GM23338 (cell line): Measurements from ENCODE around the gene DESI1. TPM values are rescaled to one million over a fixed set of nuclear protein-coding genes. Genes with fewer than 3 reads are reported as not detected.

Experiments
- ATAC-seq: fragments of 200-7000 bp; cut with Tn5 transposase; 3 replicates; pipeline ENCODE4 v1.9.1; 2020
- DNase-seq: peaks from one replicate; pipeline ENCODE4 v3.0.0-alpha.2; 2015; ENCODE audit warnings: low spot score
- H2AFZ ChIP-seq: fragments of 200-600 bp; sonication (generic); 2 replicates; pipeline ENCODE4 v1.8.0; 2016; ENCODE audit warnings: antibody characterized with exemption, mild to moderate bottlenecking, moderate library complexity
- H3F3A ChIP-seq: fragments of 200-600 bp; sonication (generic); replicated peaks from 2 replicates; pipeline ENCODE4 v1.8.0; 2017; ENCODE audit warnings: antibody characterized with exemption, mixed run types, low read depth
- H3K27ac ChIP-seq: fragments of 200-600 bp; sonication (generic); 2 replicates; pipeline ENCODE4 v1.6.1; 2016; ENCODE audit warnings: low read depth
- H3K27me3 ChIP-seq: fragments of 200-600 bp; sonication (generic); 2 replicates; pipeline ENCODE4 v1.8.0; 2016; ENCODE audit warnings: mild to moderate bottlenecking, mixed run types, moderate library complexity; ENCODE audit not compliant: insufficient read depth
- H3K36me3 ChIP-seq: fragments of 200-600 bp; sonication (generic); 2 replicates; pipeline ENCODE4 v1.8.0; 2016; ENCODE audit warnings: mild to moderate bottlenecking; ENCODE audit not compliant: insufficient read depth
- H3K4me1 ChIP-seq: fragments of 200-600 bp; sonication (generic); 2 replicates; pipeline ENCODE4 v1.8.0; 2016; ENCODE audit warnings: mild to moderate bottlenecking, moderate library complexity; ENCODE audit not compliant: insufficient read depth
- H3K4me2 ChIP-seq: fragments of 200-600 bp; sonication (generic); 2 replicates; pipeline ENCODE4 v1.7.1; 2017; ENCODE audit warnings: mixed run types
- H3K4me3 ChIP-seq: fragments of 200-600 bp; sonication (generic); 2 replicates; pipeline ENCODE4 v1.6.1; 2016; ENCODE audit warnings: mixed run types
- H3K79me2 ChIP-seq: fragments of 200-600 bp; sonication (generic); replicated peaks from 2 replicates; pipeline ENCODE4 v1.8.0; 2017; ENCODE audit warnings: mild to moderate bottlenecking; ENCODE audit not compliant: insufficient read depth
- H3K9me2 ChIP-seq: fragments of 200-600 bp; sonication (generic); 2 replicates; pipeline ENCODE4 v1.8.0; 2017; ENCODE audit not compliant: insufficient read depth
- H4K20me1 ChIP-seq: fragments of 200-600 bp; sonication (generic); replicated peaks from 2 replicates; pipeline ENCODE4 v1.8.0; 2017; ENCODE audit warnings: mild to moderate bottlenecking; ENCODE audit not compliant: insufficient read depth
- H3K27ac Mint-ChIP-seq: 2 replicates; pipeline ENCODE4 v1.8.0; 2020; ENCODE audit warnings: inconsistent platforms, mild to moderate bottlenecking, moderate library complexity, mixed read lengths
- H3K27me3 Mint-ChIP-seq: 3 replicates; pipeline ENCODE4 v1.8.0; 2022; ENCODE audit warnings: low read depth, mild to moderate bottlenecking, moderate library complexity, mixed read lengths, inconsistent platforms; ENCODE audit not compliant: insufficient read depth, poor library complexity
- H3K36me3 Mint-ChIP-seq: 3 replicates; pipeline ENCODE4 v1.8.0; 2021; ENCODE audit warnings: low read depth, mild to moderate bottlenecking, inconsistent platforms, moderate library complexity, mixed read lengths
- H3K4me1 Mint-ChIP-seq: 3 replicates; pipeline ENCODE4 v1.8.0; 2020; ENCODE audit warnings: mild to moderate bottlenecking, inconsistent platforms, mixed read lengths
- H3K4me3 Mint-ChIP-seq: 3 replicates; pipeline ENCODE4 v1.8.0; 2021; ENCODE audit warnings: moderate library complexity, mild to moderate bottlenecking, inconsistent platforms, mixed read lengths
- H3K9me3 Mint-ChIP-seq: 3 replicates; pipeline ENCODE4 v1.8.0; 2020; ENCODE audit warnings: moderate library complexity, mild to moderate bottlenecking, inconsistent platforms, mixed read lengths
- CREB1 ChIP-seq: fragments of 250-450 bp; sonication (Bioruptor Pico); IDR thresholded peaks from 2 replicates; pipeline ENCODE4 v1.5.0; 2020; ENCODE audit warnings: low read depth, mild to moderate bottlenecking, moderate library complexity
- EZH2phosphoT487 ChIP-seq: fragments of 200-600 bp; sonication (generic); IDR thresholded peaks from one replicate; pipeline ENCODE4 v1.8.1; 2018; ENCODE audit warnings: antibody characterized with exemption; ENCODE audit not compliant: unreplicated experiment
- JUNB ChIP-seq: IDR thresholded peaks from one replicate; pipeline ENCODE4 v1.6.1; 2016; ENCODE audit warnings: antibody characterized with exemption; ENCODE audit not compliant: unreplicated experiment
- NANOG ChIP-seq: IDR thresholded peaks from 2 replicates; pipeline ENCODE4 v1.6.1; 2016; ENCODE audit warnings: antibody characterized with exemption, borderline replicate concordance
- STAT1 ChIP-seq: IDR thresholded peaks from one replicate; pipeline ENCODE4 v1.6.1; 2016; ENCODE audit warnings: antibody characterized with exemption; ENCODE audit not compliant: unreplicated experiment
- ZNF114 ChIP-seq: fragments of 250-450 bp; sonication (Bioruptor Pico); IDR thresholded peaks from 2 replicates; pipeline ENCODE4 v1.5.0; 2020; ENCODE audit warnings: mild to moderate bottlenecking, moderate library complexity
- ZNF331 ChIP-seq: fragments of 250-450 bp; sonication (Bioruptor Pico); IDR thresholded peaks from 2 replicates; pipeline ENCODE4 v1.5.0; 2020; ENCODE audit warnings: low read depth, mild to moderate bottlenecking, moderate library complexity
- polyA plus RNA-seq: library from polyadenylated mRNA; unstranded; fragments of >200 nt; fragmentation: Nextera tagmentation; extraction: Ambion mirVana; gene quantifications from 2 replicates; pipeline ENCODE4 v1.2.1, GENCODE V29; 2016
- total RNA-seq: library from RNA; depleted of rRNA; stranded (reverse); fragments of >200 nt; shearing (Covaris generic); gene quantifications from 2 replicates; pipeline ENCODE4 v1.2.3, GENCODE V29; 2014
- TF ChIP-seq, protein P1 (sequence below): fragments of 250-450 bp; sonication (Bioruptor Pico); IDR thresholded peaks from 2 replicates; pipeline ENCODE4 v1.5.0; 2020; ENCODE audit warnings: mild to moderate bottlenecking, moderate library complexity
- TF ChIP-seq, protein P2 (sequence below): IDR thresholded peaks from one replicate; pipeline ENCODE4 v1.6.1; 2018; ENCODE audit warnings: antibody characterized with exemption; ENCODE audit not compliant: unreplicated experiment
- TF ChIP-seq, protein P3 (sequence below), 2 experiments: fragments of 200-600 bp in 1 of 2; sonication (generic) in 1 of 2; conservative IDR thresholded peaks; 2 replicates each; pipeline versions ENCODE4 v1.5.1 to v1.6.1; 2016 to 2017; ENCODE audit warnings: antibody characterized with exemption in 2 of 2, low read depth in 2 of 2, mild to moderate bottlenecking in 2 of 2, moderate library complexity in 1 of 2

The DESI1 gene
- total and polyA plus RNA-seq, 2 experiments from 2014 or later, result 33.7 to 53.8 TPM

DNA sequence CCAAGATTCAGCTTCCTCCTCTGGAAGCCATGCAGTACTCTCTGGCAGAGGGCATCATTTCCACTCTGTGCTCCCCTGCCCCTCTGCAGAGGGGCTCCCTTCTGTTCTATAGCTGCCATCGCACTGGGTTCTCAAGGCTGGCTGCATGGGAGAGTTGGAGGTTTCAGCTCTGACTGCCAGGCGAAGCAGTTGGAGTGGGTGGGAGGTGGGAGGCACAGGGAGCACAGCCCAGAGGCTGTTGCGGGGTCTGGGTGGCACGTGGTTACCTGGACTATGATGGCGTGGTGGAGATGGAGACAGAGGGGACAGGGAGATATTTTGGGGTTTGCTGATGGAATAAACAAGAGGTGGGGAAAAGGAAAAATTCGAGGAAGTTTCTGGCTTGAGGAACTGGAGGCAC, 36.0 kb downstream of the DESI1 start (continued):
- TF ChIP-seq, protein P1, sequence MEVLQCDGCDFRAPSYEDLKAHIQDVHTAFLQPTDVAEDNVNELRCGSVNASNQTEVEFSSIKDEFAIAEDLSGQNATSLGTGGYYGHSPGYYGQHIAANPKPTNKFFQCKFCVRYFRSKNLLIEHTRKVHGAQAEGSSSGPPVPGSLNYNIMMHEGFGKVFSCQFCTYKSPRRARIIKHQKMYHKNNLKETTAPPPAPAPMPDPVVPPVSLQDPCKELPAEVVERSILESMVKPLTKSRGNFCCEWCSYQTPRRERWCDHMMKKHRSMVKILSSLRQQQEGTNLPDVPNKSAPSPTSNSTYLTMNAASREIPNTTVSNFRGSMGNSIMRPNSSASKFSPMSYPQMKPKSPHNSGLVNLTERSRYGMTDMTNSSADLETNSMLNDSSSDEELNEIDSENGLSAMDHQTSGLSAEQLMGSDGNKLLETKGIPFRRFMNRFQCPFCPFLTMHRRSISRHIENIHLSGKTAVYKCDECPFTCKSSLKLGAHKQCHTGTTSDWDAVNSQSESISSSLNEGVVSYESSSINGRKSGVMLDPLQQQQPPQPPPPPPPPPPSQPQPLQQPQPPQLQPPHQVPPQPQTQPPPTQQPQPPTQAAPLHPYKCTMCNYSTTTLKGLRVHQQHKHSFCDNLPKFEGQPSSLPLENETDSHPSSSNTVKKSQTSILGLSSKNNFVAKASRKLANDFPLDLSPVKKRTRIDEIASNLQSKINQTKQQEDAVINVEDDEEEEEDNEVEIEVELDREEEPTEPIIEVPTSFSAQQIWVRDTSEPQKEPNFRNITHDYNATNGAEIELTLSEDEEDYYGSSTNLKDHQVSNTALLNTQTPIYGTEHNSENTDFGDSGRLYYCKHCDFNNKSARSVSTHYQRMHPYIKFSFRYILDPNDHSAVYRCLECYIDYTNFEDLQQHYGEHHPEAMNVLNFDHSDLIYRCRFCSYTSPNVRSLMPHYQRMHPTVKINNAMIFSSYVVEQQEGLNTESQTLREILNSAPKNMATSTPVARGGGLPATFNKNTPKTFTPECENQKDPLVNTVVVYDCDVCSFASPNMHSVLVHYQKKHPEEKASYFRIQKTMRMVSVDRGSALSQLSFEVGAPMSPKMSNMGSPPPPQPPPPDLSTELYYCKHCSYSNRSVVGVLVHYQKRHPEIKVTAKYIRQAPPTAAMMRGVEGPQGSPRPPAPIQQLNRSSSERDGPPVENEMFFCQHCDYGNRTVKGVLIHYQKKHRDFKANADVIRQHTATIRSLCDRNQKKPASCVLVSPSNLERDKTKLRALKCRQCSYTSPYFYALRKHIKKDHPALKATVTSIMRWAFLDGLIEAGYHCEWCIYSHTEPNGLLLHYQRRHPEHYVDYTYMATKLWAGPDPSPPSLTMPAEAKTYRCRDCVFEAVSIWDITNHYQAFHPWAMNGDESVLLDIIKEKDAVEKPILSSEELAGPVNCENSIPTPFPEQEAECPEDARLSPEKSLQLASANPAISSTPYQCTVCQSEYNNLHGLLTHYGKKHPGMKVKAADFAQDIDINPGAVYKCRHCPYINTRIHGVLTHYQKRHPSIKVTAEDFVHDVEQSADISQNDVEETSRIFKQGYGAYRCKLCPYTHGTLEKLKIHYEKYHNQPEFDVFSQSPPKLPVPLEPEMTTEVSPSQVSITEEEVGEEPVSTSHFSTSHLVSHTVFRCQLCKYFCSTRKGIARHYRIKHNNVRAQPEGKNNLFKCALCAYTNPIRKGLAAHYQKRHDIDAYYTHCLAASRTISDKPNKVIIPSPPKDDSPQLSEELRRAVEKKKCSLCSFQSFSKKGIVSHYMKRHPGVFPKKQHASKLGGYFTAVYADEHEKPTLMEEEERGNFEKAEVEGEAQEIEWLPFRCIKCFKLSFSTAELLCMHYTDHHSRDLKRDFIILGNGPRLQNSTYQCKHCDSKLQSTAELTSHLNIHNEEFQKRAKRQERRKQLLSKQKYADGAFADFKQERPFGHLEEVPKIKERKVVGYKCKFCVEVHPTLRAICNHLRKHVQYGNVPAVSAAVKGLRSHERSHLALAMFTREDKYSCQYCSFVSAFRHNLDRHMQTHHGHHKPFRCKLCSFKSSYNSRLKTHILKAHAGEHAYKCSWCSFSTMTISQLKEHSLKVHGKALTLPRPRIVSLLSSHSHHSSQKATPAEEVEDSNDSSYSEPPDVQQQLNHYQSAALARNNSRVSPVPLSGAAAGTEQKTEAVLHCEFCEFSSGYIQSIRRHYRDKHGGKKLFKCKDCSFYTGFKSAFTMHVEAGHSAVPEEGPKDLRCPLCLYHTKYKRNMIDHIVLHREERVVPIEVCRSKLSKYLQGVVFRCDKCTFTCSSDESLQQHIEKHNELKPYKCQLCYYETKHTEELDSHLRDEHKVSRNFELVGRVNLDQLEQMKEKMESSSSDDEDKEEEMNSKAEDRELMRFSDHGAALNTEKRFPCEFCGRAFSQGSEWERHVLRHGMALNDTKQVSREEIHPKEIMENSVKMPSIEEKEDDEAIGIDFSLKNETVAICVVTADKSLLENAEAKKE (CRISPR knock-in tag), result no peak
- TF ChIP-seq, protein P2, sequence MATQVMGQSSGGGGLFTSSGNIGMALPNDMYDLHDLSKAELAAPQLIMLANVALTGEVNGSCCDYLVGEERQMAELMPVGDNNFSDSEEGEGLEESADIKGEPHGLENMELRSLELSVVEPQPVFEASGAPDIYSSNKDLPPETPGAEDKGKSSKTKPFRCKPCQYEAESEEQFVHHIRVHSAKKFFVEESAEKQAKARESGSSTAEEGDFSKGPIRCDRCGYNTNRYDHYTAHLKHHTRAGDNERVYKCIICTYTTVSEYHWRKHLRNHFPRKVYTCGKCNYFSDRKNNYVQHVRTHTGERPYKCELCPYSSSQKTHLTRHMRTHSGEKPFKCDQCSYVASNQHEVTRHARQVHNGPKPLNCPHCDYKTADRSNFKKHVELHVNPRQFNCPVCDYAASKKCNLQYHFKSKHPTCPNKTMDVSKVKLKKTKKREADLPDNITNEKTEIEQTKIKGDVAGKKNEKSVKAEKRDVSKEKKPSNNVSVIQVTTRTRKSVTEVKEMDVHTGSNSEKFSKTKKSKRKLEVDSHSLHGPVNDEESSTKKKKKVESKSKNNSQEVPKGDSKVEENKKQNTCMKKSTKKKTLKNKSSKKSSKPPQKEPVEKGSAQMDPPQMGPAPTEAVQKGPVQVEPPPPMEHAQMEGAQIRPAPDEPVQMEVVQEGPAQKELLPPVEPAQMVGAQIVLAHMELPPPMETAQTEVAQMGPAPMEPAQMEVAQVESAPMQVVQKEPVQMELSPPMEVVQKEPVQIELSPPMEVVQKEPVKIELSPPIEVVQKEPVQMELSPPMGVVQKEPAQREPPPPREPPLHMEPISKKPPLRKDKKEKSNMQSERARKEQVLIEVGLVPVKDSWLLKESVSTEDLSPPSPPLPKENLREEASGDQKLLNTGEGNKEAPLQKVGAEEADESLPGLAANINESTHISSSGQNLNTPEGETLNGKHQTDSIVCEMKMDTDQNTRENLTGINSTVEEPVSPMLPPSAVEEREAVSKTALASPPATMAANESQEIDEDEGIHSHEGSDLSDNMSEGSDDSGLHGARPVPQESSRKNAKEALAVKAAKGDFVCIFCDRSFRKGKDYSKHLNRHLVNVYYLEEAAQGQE, result no peak
- TF ChIP-seq ZNF114 (CRISPR knock-in tag) (no peak), JUNB (no peak), EZH2phosphoT487 (no peak), STAT1 (no peak)

DNA sequence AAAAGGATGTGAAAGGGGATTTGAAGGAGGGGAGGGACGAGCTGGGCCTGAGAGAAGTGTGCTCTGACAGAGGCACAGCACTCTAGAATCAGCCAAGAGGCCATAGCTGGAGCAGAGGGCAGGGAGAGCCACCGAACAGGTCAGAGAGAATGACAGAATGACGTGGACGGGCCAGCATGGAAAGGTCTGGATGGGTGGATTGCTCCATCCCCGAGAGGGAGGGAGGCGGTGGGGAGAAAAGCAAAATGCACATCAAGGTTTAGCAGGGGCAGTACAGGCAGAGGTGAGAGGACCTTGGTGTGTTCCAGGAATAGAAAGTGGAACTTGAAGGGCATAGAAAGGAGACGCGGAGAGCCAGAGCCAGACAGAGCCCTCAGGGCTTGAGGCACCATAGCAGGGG, 38.1 kb downstream of the DESI1 start:
- Mint-ChIP-seq H3K36me3 (peaks cover 3% of the 10 kb centered on the region; the same call in 1 of the 3 replicates), H3K27me3 (peaks cover 14% of the 10 kb centered on the region), H3K9me3 (no peaks in the 10 kb centered on the region), H3K4me1 (no peaks in the 10 kb centered on the region), H3K4me3 (no peak overlapping the region), H3K27ac (no peak overlapping the region)
- Histone ChIP-seq H3K36me3 (no peaks in the 10 kb centered on the region), H4K20me1 (no peaks in the 10 kb centered on the region), H3K79me2 (no peaks in the 10 kb centered on the region), H3K4me3 (no peak overlapping the region), H3K9me2 (no peaks in the 10 kb centered on the region), H3F3A (no peaks in the 10 kb centered on the region), H3K27ac (no peak overlapping the region), H2AFZ (no peak overlapping the region), H3K4me2 (no peak overlapping the region), H3K4me1 (no peaks in the 10 kb centered on the region), H3K27me3 (no peaks in the 10 kb centered on the region)
- DNase-seq, result no peak
- ATAC-seq, result no peak
- TF ChIP-seq NANOG, result no peak
- TF ChIP-seq ZNF331 (CRISPR knock-in tag), result no peak
- TF ChIP-seq, protein P3, sequence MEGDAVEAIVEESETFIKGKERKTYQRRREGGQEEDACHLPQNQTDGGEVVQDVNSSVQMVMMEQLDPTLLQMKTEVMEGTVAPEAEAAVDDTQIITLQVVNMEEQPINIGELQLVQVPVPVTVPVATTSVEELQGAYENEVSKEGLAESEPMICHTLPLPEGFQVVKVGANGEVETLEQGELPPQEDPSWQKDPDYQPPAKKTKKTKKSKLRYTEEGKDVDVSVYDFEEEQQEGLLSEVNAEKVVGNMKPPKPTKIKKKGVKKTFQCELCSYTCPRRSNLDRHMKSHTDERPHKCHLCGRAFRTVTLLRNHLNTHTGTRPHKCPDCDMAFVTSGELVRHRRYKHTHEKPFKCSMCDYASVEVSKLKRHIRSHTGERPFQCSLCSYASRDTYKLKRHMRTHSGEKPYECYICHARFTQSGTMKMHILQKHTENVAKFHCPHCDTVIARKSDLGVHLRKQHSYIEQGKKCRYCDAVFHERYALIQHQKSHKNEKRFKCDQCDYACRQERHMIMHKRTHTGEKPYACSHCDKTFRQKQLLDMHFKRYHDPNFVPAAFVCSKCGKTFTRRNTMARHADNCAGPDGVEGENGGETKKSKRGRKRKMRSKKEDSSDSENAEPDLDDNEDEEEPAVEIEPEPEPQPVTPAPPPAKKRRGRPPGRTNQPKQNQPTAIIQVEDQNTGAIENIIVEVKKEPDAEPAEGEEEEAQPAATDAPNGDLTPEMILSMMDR (conservative IDR thresholded peaks at IDR 0.05; ENCODE audit: low read depth in 2 of 2), result no peak
- no peak for TF ChIP-seq STAT1
- no peak for TF ChIP-seq CREB1 (CRISPR knock-in tag)
- TF ChIP-seq, protein P2, result no peak
- TF ChIP-seq JUNB, result no peak
